Vagina (tissue), 2 donors: Measurements from ENCODE around the gene ZBTB38.

Experiments used
- CTCF ChIP-seq, 3 experiments: fragments of 450-650 bp in 2 of 3; fragments of 200-600 bp in 1 of 3; sonication (generic) in 1 of 3; IDR thresholded peaks; one replicate each; pipeline ENCODE4 v1.5.1; 2017 to 2019; ENCODE audit warnings: antibody characterized with exemption in 3 of 3, mild to moderate bottlenecking in 2 of 3, moderate library complexity in 2 of 3
- POLR2A ChIP-seq, 2 donors: fragments of 450-650 bp; IDR thresholded peaks; one replicate each; pipeline ENCODE4 v1.6.1; 2017; ENCODE audit warnings: antibody characterized with exemption in 2 of 2, mild to moderate bottlenecking in 2 of 2, moderate library complexity in 2 of 2
- POLR2AphosphoS5 ChIP-seq, 2 donors: sonication (generic); formaldehyde crosslinking; IDR thresholded peaks; one replicate each; pipeline ENCODE4 v1.9.0; 2017; ENCODE audit warnings: antibody characterized with exemption in 2 of 2, mild to moderate bottlenecking in 2 of 2, low read depth in 1 of 2; ENCODE audit not compliant: insufficient read depth in 1 of 2

GRCh38 chr3:141338881-141339280 is 29.4 kb upstream of the ZBTB38 start:
- no peak for TF ChIP-seq CTCF (IDR thresholded peaks at IDR 0.05)
- no peak for TF ChIP-seq POLR2AphosphoS5 (IDR thresholded peaks at IDR 0.05; ENCODE audit: insufficient read depth in 1 of 2, low read depth in 1 of 2)
- no peak for TF ChIP-seq POLR2A (IDR thresholded peaks at IDR 0.05)
